ENCODE measurements around the gene TM9SF2. TPM values are rescaled to one million over a fixed set of nuclear protein-coding genes. Genes with fewer than 3 reads are reported as not detected.

The TM9SF2 gene
- total RNA-seq, 4 donors from 2014 or later = 19.8 to 189 (median 107) TPM

DNA sequence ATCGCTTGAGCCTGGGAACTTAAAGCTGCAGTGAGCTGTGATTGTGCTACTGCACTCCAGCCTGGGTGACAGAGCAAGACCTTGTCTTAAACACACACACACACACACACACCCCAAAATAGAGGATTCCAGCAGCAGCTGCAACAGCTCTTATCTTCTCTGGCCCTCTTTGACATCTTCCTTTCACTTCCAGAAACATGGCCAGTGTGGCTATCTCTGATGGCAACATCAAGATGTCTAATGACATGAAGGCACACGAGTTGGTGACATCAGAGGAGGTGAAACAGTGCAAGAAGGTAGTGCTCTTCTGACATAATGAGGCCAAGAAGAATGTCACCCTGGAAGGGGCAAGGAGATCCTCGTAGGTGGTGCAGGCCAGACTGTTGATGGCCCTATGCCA, 81.2 kb downstream of the TM9SF2 start:
- no peaks in the 10 kb centered on the region for H3K27me3 ChIP-seq
- no peak overlapping the region for H3K27ac ChIP-seq
- H3K4me1 ChIP-seq = no peaks in the 10 kb centered on the region
- H3K36me3 ChIP-seq = no peaks in the 10 kb centered on the region
- no peak overlapping the region for H3K4me3 ChIP-seq
- H3K9me3 ChIP-seq = no peaks in the 10 kb centered on the region
- no peak for DNase-seq
- no peak for TF ChIP-seq POLR2A (IDR thresholded peaks at IDR 0.05)

DNA sequence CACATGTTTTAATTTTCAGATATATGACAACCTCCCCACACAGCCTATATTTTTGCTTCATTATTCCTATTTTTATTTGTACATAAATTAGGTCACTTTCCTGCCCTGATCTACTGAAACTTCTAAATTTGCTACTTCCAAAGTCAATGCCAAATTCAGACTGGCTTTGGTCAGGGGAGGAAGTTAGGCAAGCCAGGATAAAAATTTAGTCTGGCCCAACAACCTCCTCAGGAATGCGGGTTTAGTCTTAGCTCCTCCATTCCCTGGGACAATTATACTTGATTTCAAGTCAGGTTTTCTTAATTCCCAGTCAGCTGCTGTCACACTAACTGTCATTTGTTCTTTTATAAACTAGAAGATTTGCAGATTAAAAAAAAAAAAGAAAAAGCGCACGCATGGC, 84.3 kb downstream of the TM9SF2 start:
- DNase-seq = no peak
- TF ChIP-seq, protein P1, sequence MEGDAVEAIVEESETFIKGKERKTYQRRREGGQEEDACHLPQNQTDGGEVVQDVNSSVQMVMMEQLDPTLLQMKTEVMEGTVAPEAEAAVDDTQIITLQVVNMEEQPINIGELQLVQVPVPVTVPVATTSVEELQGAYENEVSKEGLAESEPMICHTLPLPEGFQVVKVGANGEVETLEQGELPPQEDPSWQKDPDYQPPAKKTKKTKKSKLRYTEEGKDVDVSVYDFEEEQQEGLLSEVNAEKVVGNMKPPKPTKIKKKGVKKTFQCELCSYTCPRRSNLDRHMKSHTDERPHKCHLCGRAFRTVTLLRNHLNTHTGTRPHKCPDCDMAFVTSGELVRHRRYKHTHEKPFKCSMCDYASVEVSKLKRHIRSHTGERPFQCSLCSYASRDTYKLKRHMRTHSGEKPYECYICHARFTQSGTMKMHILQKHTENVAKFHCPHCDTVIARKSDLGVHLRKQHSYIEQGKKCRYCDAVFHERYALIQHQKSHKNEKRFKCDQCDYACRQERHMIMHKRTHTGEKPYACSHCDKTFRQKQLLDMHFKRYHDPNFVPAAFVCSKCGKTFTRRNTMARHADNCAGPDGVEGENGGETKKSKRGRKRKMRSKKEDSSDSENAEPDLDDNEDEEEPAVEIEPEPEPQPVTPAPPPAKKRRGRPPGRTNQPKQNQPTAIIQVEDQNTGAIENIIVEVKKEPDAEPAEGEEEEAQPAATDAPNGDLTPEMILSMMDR (IDR thresholded peaks at IDR 0.05) = no peak
- no peak for TF ChIP-seq POLR2A (IDR thresholded peaks at IDR 0.05)
- no peaks in the 10 kb centered on the region for H3K9me3 ChIP-seq

DNA sequence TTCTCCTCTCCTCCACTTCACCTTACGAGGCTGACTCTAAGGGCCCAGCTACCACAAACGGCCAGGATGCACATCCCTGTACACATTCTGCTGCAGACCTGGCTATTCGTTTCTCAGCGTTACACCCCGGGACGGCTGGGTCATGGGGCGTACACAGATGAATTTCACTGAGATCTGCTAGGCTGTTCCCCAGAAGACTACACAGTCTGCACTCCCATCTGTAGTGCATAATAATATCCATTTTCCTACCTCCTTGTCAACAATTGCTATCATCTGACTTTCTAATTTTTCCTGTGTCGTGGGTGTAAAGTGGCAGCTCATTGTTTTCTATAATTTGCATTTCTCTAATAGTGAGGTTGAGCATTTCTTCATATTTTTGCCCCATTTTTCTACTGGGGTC, 85.7 kb downstream of the TM9SF2 start:
- H3K4me1 ChIP-seq = no peaks in the 10 kb centered on the region
- H3K4me3 ChIP-seq = no peak overlapping the region
- DNase-seq = no peak
- H3K36me3 ChIP-seq = no peaks in the 10 kb centered on the region
- H3K27ac ChIP-seq = no peak overlapping the region
- H3K9me3 ChIP-seq = no peaks in the 10 kb centered on the region
- TF ChIP-seq POLR2A (IDR thresholded peaks at IDR 0.05) = no peak
- TF ChIP-seq, protein P1 (IDR thresholded peaks at IDR 0.05) = no peak
- H3K27me3 ChIP-seq = no peaks in the 10 kb centered on the region

More for the DNA sequence above, 84.3 kb downstream of the TM9SF2 start:
- no peaks in the 10 kb centered on the region for H3K4me1 ChIP-seq
- no peak overlapping the region for H3K4me3 ChIP-seq
- no peaks in the 10 kb centered on the region for H3K27me3 ChIP-seq
- no peak overlapping the region for H3K27ac ChIP-seq
- H3K36me3 ChIP-seq = no peaks in the 10 kb centered on the region

DNA sequence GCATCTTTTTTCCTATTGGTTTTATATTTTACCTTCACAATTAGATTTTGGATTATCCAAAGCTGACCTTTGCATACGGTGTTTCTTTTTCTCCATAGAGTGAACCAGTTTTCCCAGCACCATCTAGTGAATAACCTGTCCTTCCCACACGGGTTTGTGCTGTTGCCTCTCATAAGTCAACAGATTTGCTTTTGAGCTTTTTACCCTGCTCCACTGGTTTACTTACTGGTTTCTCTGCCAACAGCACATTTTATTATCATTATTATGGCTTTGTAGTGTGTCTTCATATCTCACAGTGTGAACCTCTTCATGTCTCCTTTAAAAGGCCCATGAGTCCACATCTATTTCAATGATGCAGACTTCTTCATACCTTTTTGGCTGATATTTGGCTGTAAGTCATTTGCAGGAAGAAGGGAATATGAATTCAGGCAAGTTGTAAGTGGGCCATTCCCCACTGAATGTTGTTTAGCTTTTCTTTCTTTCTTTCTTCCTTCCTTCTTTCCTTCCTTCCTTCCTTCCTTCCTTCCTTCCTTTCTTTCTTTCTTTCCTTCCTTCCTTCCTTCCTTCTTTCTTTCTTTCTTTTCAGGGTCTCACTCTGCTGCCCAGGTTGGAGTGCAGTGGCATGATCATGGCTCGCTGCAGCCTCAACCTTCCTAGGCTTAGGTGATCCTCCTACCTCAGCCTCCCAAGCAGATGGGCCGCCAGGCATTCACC, 86.8 kb downstream of the TM9SF2 start:
- H3K4me1 ChIP-seq = no peaks in the 10 kb centered on the region
- H3K36me3 ChIP-seq = no peaks in the 10 kb centered on the region
- no peak overlapping the region for H3K4me3 ChIP-seq
- TF ChIP-seq POLR2A (IDR thresholded peaks at IDR 0.05) = no peak
- H3K27me3 ChIP-seq = no peaks in the 10 kb centered on the region
- no peak for DNase-seq
- no peak overlapping the region for H3K27ac ChIP-seq
- no peaks in the 10 kb centered on the region for H3K9me3 ChIP-seq

DNA sequence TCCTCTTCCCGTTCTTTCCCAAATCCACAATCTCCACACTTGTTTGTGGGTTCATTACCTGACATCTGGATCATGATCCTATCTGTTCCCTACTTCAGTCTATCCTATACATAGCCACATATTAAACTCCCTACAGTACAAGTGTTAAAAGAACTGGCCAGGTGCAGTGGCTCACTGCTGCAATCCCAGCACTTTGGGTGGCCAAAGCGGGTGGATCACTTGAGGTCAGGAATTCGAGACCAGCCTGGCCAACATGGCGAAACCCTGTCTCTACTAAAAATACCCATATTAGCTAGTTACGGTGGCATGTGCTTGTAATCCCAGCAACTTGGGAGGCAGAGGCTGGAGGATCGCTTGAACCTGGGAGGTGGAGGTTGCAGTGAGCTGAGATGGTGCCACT, 88.3 kb downstream of the TM9SF2 start:
- TF ChIP-seq, protein P1 (IDR thresholded peaks at IDR 0.05) = no peak
- TF ChIP-seq POLR2A (IDR thresholded peaks at IDR 0.05) = no peak
- Histone ChIP-seq H3K27me3 (no peaks in the 10 kb centered on the region), H3K27ac (no peak overlapping the region), H3K4me1 (no peaks in the 10 kb centered on the region), H3K4me3 (no peak overlapping the region), H3K9me3 (no peaks in the 10 kb centered on the region), H3K36me3 (no peaks in the 10 kb centered on the region)
- DNase-seq = no peak

DNA sequence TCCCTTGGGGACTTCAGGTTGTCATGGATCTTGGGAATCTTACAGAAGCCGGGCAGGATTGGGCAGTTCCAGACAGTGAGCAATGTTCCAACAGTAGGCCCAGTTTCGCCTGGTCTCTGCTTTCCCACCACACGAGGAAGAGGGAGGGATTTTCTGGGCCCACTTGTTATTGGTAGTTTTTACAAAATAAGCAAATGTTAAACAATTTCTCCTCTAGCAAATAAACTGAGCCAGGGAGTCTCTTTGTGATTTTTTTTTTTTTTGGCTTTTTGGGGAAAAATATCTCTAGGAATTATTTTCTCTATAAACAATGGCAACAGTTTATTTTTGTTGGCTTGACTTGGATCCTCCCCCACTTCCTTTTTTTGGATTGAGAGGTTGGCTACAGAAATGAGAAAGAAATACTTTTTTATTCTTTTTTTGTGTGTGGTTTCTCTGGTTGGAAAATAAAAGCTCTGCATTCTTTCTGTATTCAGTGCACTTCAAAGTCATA, 89.3 kb downstream of the TM9SF2 start:
- Histone ChIP-seq H3K36me3 (no peaks in the 10 kb centered on the region), H3K27ac (no peak overlapping the region), H3K4me1 (no peaks in the 10 kb centered on the region), H3K9me3 (no peaks in the 10 kb centered on the region), H3K27me3 (no peaks in the 10 kb centered on the region), H3K4me3 (no peak overlapping the region)
- DNase-seq = no peak
- TF ChIP-seq, protein P1 (IDR thresholded peaks at IDR 0.05) = no peak
- TF ChIP-seq POLR2A (IDR thresholded peaks at IDR 0.05) = no peak

Measured in Peyer's patch (tissue), 4 donors.